GM13977 (cell line): Measurements from ENCODE around the gene F2RL2.

Experiments
- DNase-seq: peaks from one replicate; pipeline ENCODE4 v3.0.0; 2012; ENCODE audit warnings: low spot score
- CTCF ChIP-seq: IDR thresholded peaks from 2 replicates; pipeline ENCODE4 v1.5.1; 2012; ENCODE audit warnings: mild to moderate bottlenecking, control low read depth; ENCODE audit not compliant: insufficient read depth; ENCODE audit errors: extremely low read depth, missing control alignments
- in situ Hi-C: fragments of 300-500 bp; cut with MboI; formaldehyde crosslinking; loops from one replicate; pipeline ENCODE4 v1.12.0; 2022; ENCODE audit warnings: low sequenced_read_pairs, low pct_unique_long_range_greater_than_20kb, mixed read lengths, inconsistent platforms; ENCODE audit not compliant: unreplicated experiment

The F2RL2 gene

GRCh38 chr5:76585783-76586217 lies 37.4 kb downstream of the F2RL2 start:
- no peak for DNase-seq
- in situ Hi-C loops = no loop called here
- TF ChIP-seq CTCF = no peak

- in situ Hi-C loops = no loop called here
- no peak for DNase-seq
- TF ChIP-seq CTCF = peak; percentile 45
Measured at GRCh38 chr5:76583163-76584047, 39.8 kb downstream of the F2RL2 start.

GRCh38 chr5:76582230-76583162 lies 40.7 kb downstream of the F2RL2 start:
- in situ Hi-C loops = no loop called here
- TF ChIP-seq CTCF = no peak
- DNase-seq = peak; percentile 32

DNA sequence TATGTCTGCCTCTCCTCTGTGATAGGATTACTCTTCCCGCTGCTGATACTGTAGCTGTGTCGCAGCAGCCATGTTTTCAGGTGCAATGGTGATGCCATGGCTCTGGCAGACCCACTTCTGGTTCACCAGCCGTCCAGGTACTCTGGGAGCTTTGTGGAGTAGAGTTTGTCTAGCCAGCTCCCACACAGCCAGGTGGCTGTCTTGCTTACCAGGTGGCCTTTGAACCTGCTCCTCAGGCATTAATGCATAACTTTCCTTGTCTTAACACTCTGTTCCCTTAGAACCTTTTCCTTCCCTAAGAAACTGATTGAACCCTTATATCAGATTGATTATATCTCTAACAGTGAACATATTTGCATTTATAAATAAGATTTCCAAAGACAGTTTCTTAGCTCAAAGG lies 42.2 kb downstream of the F2RL2 start:
- TF ChIP-seq CTCF = no peak
- in situ Hi-C loops = no loop called here
- no peak for DNase-seq

DNA sequence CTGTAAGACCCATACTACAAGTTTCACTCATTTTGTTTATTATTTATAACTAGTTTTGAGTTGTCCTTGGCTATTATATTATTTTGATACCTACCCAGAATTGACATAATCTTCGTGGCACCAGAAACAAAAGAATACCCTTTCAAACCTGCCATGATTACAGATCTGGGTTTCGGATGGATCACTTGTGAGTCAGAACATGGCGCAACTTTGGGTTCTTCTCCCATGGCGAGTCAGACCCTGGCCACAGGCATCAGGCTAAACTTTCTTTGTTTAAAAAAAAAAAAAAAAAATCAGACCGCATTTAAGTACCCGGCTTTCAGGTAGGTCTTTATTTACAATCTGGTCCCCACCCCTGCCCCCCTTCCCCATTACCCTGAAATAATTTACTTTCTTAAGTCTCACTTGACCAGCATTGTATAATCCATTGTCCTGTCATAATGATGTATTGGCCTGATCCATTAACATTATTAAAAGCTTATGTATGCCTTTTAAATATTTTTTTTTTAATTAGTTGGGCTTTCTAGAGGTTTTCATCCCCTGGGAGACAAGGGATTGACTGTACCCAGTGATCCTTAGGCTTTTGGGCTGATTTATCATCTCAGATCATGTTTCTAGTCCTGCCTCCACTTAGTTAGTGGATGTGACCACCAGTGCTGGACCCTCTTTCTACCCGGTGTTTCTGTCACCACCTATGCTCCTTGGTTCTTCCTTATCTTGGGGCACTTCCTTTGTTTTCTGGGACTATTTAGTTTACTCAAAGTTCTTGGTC lies 43.9 kb downstream of the F2RL2 start:
- TF ChIP-seq CTCF = no peak
- no peak for DNase-seq
- in situ Hi-C loops = no loop called here

- in situ Hi-C loops = no loop called here
- no peak for DNase-seq
- no peak for TF ChIP-seq CTCF
Measured at GRCh38 chr5:76576996-76577395, 46.2 kb downstream of the F2RL2 start.
